Activated T-helper 1 cell treated with anti-CD3 and anti-CD28 coated beads, Interleukin-12 subunit alpha, Interleukin-12 subunit beta, Interleukin-2, Interleukin-4 antibody, amounts not matched to agents 30 ng/mL and 10 ng/mL and 1 ng/mL, durations not matched to agents 14 hours and 24 hours and 36 hours (primary cell): ENCODE results near the gene PLBD2. TPM values are rescaled to one million over a fixed set of nuclear protein-coding genes. Genes with fewer than 3 reads are reported as not detected.

Source experiments
- DNase-seq: peaks from one replicate; pipeline ENCODE4 v3.0.0; 2021; ENCODE audit warnings: low spot score
- H3K27ac Mint-ChIP-seq: one replicate; pipeline ENCODE4 v1.8.0; 2021; ENCODE audit warnings: mild to moderate bottlenecking, mixed read lengths
- H3K27me3 Mint-ChIP-seq: one replicate; pipeline ENCODE4 v1.8.0; 2022; ENCODE audit warnings: mild to moderate bottlenecking, moderate library complexity, mixed read lengths; ENCODE audit not compliant: insufficient read depth
- H3K36me3 Mint-ChIP-seq: one replicate; pipeline ENCODE4 v1.8.0; 2021; ENCODE audit warnings: low read depth, mixed read lengths
- H3K4me1 Mint-ChIP-seq: one replicate; pipeline ENCODE4 v1.8.0; 2021; ENCODE audit warnings: low read depth, mixed read lengths
- H3K4me3 Mint-ChIP-seq: one replicate; pipeline ENCODE4 v1.8.0; 2021; ENCODE audit warnings: mild to moderate bottlenecking, moderate library complexity, mixed read lengths
- H3K9me3 Mint-ChIP-seq: one replicate; pipeline ENCODE4 v1.8.0; 2021; ENCODE audit warnings: mixed read lengths
- intact Hi-C: fragments of 100-400 bp; cut with micrococcal nuclease; formaldehyde crosslinking; loops from one replicate; pipeline ENCODE4 v1.15.1; 2024
- total RNA-seq: library from RNA; stranded (reverse); gene quantifications from 2 replicates; pipeline ENCODE4 v1.2.3, GENCODE V29; 2022

Gene PLBD2
- total RNA-seq, 1 donor from 2014 or later: 16.3 TPM

DNA sequence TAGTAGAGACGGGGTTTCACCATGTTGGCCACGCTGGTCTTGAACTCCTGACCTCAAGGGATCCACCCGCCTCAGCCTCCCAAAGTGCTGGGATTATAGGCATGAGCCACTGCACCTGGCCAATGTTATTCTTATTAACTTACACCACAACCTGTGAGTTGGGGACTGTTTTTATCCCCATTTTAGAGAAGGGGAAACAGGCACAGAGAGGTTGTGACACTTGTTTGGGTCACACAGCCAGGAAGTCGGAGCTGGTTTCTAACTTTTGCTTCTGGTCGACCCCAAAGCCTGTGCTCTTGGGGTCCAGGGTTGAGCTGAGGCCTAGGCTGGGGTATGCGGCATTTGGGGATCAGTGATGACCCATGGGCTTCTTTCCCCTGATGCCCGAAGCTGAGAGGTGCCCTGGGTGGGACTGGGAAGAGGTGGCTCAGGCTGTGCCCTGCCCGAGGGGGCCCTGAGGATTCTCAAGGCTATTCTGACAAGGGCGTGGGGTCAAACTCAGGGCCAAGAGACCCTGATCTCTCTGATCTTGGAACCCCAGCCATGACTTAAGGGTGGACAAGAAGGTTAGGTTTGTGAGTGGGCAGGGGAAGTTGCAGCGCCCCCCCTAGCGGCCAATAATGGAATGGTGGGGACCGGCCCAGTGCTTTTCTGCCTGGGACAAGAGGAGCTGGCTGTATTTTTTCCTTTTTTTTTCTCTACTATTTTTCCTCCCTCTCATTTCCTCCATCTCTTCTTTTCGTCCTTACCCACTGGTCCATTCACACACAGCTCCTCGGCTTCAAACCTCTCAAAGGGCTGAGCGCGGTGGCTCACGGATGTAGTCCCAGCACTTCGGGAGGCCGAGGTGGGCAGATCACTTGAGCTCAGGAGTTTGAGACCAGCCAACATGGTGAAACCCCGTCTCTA lies 66.8 kb downstream of the PLBD2 start:
- Mint-ChIP-seq H3K27ac (no peak overlapping the region), H3K27me3 (peaks cover 1% of the 10 kb centered on the region), H3K36me3 (no peaks in the 10 kb centered on the region), H3K9me3 (no peaks in the 10 kb centered on the region), H3K4me1 (peaks cover 11% of the 10 kb centered on the region), H3K4me3 (no peak overlapping the region)
- intact Hi-C loops: loop anchor here (1.0 to 10.0 kb wide), 3 partner anchors 113 to 380 kb away; no protein-coding TSS in a partner anchor
- DNase-seq: peak; percentile 25

DNA sequence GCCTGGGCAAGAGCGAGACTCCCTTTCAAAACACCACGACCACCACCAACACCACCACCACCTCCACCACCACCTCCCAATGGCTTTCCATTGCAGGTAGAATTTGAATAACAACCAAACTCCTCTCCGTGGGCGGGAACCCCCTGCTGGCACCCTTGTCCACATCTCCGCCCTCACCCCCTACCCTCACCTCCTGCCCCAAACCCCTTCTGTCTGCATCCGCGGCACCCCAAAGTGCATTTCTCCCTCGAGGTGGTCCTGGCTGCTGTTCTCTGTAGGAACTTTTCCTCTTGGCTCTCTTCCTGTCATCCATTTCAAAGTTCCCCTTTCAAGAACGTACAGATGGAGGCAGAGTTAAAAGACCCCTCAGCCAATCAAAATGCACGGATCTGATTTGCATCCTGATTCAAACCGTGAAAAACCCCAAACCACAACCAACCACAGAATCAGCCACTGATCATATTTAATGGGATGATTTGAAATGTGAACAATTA lies 67.6 kb downstream of the PLBD2 start:
- Mint-ChIP-seq H3K4me3 (no peak overlapping the region), H3K27ac (no peak overlapping the region), H3K4me1 (peaks cover 11% of the 10 kb centered on the region), H3K36me3 (no peaks in the 10 kb centered on the region), H3K9me3 (no peaks in the 10 kb centered on the region), H3K27me3 (peaks cover 1% of the 10 kb centered on the region)
- DNase-seq: no peak
- intact Hi-C loops: loop anchor here (1.0 to 10.0 kb wide), 3 partner anchors 114 to 381 kb away; no protein-coding TSS in a partner anchor

DNA sequence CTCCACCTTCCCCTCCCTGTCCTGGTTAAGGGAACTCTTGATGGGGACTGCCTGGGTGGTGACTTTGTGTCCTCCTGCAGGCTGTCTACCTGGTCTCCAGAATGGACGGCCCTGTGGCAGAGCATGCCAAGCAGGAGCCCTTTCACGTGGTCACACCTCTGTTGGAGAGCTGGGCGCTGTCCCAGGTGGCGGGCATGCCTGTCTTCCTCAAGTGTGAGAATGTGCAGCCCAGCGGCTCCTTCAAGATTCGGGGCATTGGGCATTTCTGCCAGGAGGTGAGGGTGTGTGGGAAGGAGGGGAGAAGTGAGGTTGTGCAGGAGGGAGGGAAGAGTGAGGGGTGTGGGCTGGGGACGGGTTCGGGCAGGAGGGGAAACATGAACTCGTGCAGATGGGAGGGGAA lies 69.5 kb downstream of the PLBD2 start:
- Mint-ChIP-seq H3K36me3 (no peaks in the 10 kb centered on the region), H3K4me1 (no peaks in the 10 kb centered on the region), H3K4me3 (no peak overlapping the region), H3K27me3 (peaks cover 1% of the 10 kb centered on the region), H3K9me3 (no peaks in the 10 kb centered on the region), H3K27ac (no peak overlapping the region)
- DNase-seq: no peak
- intact Hi-C loops: loop anchor here (10.0 kb wide), 1 partner anchor 383 kb away; no protein-coding TSS in a partner anchor

DNA sequence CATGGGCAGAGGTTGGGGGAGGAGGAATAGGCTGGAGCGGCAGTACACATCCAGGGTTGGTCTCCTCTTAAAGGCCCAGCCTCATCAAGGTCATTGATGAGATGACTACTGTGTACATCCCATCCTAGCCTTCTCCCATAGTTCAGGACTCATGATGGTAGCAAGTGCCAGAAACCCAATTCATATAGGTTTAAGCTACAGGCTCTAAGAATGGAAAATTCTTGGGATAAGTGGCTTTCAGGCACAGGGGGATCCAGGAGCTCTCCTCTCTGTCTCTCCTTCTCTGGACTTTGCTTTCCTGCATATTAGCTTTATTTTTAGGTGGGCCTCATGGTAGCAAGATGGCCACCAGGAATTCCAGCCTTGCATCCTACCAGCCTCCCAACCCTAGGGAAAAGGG lies 70.1 kb downstream of the PLBD2 start:
- intact Hi-C loops: loop anchor here (10.0 kb wide), 1 partner anchor 384 kb away; no protein-coding TSS in a partner anchor
- Mint-ChIP-seq H3K4me3 (no peak overlapping the region), H3K36me3 (no peaks in the 10 kb centered on the region), H3K27me3 (peaks cover 1% of the 10 kb centered on the region), H3K9me3 (no peaks in the 10 kb centered on the region), H3K4me1 (no peaks in the 10 kb centered on the region), H3K27ac (no peak overlapping the region)
- DNase-seq: no peak

GRCh38 chr12:113432986-113433385 lies 74.6 kb downstream of the PLBD2 start:
- H3K4me3 Mint-ChIP-seq: no peak overlapping the region
- no peaks in the 10 kb centered on the region for H3K9me3 Mint-ChIP-seq
- H3K27me3 Mint-ChIP-seq: no peaks in the 10 kb centered on the region
- H3K27ac Mint-ChIP-seq: no peak overlapping the region
- H3K36me3 Mint-ChIP-seq: no peaks in the 10 kb centered on the region
- DNase-seq: no peak
- no peaks in the 10 kb centered on the region for H3K4me1 Mint-ChIP-seq
- intact Hi-C loops: no loop called here

DNA sequence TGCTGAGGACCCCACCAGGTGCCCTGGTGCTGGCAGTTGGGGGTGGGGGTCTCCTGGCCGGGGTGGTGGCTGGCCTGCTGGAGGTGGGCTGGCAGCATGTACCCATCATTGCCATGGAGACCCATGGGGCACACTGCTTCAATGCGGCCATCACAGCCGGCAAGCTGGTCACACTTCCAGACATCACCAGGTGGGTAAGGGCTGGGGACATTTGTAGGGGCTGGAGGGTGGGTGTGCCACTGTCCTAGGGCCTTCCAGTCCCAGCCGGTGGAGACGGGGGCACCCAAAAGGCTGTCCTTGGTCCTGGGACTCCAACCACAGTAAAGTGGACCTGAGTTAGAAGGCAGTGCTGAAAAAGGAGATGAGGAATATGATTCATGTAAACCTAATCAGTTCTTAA lies 77.0 kb downstream of the PLBD2 start:
- DNase-seq: no peak
- H3K4me1 Mint-ChIP-seq: no peaks in the 10 kb centered on the region

DNA sequence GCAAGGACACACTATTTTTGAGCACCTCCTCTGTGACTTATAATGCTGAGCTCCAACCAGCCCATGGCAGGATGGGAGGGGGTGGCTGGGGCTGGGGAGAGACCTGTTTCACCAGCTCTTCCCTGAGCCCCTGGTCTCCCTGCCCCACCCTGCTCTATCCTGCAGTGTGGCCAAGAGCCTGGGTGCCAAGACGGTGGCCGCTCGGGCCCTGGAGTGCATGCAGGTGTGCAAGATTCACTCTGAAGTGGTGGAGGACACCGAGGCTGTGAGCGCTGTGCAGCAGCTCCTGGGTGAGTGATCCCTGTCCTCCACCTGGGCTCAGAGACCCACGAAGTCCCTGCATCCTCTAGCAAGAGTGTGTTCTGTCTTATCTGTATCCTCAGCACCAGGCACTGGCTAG lies 78.2 kb downstream of the PLBD2 start:
- Mint-ChIP-seq H3K27ac (no peak overlapping the region), H3K36me3 (no peaks in the 10 kb centered on the region), H3K27me3 (no peaks in the 10 kb centered on the region), H3K9me3 (no peaks in the 10 kb centered on the region), H3K4me3 (no peak overlapping the region), H3K4me1 (no peaks in the 10 kb centered on the region)
- DNase-seq: no peak
- intact Hi-C loops: no loop called here

More for the DNA sequence above, 77.0 kb downstream of the PLBD2 start:
- Mint-ChIP-seq H3K36me3 (no peaks in the 10 kb centered on the region), H3K27me3 (no peaks in the 10 kb centered on the region), H3K4me3 (no peak overlapping the region), H3K9me3 (no peaks in the 10 kb centered on the region), H3K27ac (no peak overlapping the region)
- intact Hi-C loops: no loop called here

DNA sequence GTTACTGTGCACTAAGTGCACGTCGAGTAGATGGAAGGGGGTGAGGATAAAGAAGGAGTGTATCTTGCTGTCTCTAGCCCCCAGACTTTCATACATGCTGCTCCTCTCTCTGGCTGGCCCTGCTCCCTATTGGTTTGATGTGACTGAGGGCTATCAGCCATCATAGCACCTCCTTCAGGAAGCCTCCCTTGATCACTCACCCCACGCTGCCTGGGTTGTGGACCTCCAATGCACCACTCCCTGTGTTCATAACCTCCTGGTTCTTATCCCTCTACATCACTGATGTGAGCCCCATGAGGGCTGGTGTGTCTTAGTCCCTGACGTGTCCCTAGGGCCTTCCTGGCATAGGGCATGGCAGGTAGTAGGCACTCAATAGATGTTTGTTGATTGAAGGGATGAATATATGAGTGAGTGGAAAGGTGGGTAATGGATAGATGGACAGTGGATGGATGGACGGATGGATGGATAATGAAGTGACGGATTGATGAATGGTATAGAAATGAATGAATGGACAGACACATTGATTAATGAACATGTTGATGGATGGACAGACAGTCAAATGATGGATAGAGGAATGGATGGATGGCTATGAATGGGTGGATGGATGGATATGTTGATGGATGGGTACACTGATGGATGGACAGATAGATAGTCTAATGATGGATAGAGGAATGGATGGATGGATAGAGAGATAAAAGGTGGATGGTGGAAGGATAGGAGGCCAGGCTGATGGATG lies 78.8 kb downstream of the PLBD2 start:
- no peaks in the 10 kb centered on the region for H3K9me3 Mint-ChIP-seq

GRCh38 chr12:113437729-113438100 lies 79.3 kb downstream of the PLBD2 start:
- H3K4me1 Mint-ChIP-seq: no peaks in the 10 kb centered on the region
- no peak overlapping the region for H3K4me3 Mint-ChIP-seq
- no peak overlapping the region for H3K27ac Mint-ChIP-seq
- H3K36me3 Mint-ChIP-seq: no peaks in the 10 kb centered on the region
- no peaks in the 10 kb centered on the region for H3K9me3 Mint-ChIP-seq
- no peaks in the 10 kb centered on the region for H3K27me3 Mint-ChIP-seq
- DNase-seq: no peak
- intact Hi-C loops: no loop called here

More for the DNA sequence above, 78.8 kb downstream of the PLBD2 start:
- no peaks in the 10 kb centered on the region for H3K4me1 Mint-ChIP-seq
- H3K27ac Mint-ChIP-seq: no peak overlapping the region
- H3K36me3 Mint-ChIP-seq: no peaks in the 10 kb centered on the region
- DNase-seq: no peak
- H3K27me3 Mint-ChIP-seq: no peaks in the 10 kb centered on the region
- no peak overlapping the region for H3K4me3 Mint-ChIP-seq
- intact Hi-C loops: no loop called here

DNA sequence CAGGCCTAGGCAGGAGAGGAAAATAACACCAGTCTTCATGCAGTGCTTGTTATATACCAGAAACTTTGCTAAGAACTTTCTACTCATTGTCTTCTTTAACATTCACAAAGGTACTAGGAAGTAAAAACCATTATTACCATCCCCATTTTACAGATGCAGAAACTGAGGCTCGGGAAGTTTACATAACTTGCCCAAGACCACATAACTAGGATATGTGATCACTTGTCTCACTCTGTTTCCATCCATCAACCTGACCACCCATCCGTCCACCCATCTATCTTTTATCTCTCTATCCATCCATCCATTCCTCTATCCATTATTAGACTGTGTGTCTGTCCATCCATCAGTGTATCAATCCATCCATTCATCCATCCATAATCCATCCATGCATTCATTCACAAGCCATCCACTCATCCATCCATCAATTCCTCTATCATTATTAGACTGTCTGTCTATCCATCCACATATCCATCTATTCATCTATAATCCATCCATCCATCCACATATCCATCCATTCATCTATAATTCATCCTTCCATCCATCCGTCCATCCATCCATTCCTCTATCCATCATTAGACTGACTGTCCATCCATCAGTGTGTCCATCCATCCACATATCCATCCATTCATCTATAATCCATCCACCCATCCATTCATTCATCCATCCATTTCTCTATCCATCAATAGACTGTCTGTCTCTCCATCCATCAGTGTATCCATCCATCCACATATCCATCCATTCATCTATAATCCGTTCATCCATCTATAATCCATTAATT lies 80.3 kb downstream of the PLBD2 start:
- DNase-seq: no peak
- intact Hi-C loops: no loop called here
- Mint-ChIP-seq H3K27ac (no peak overlapping the region), H3K4me3 (no peak overlapping the region), H3K36me3 (no peaks in the 10 kb centered on the region), H3K9me3 (no peaks in the 10 kb centered on the region), H3K27me3 (no peaks in the 10 kb centered on the region), H3K4me1 (no peaks in the 10 kb centered on the region)

- Mint-ChIP-seq H3K27me3 (no peaks in the 10 kb centered on the region), H3K4me1 (no peaks in the 10 kb centered on the region), H3K36me3 (no peaks in the 10 kb centered on the region), H3K4me3 (no peak overlapping the region), H3K9me3 (no peaks in the 10 kb centered on the region), H3K27ac (no peak overlapping the region)
- no peak for DNase-seq
- intact Hi-C loops: no loop called here
Measured at GRCh38 chr12:113439301-113439597, 80.9 kb downstream of the PLBD2 start.

DNA sequence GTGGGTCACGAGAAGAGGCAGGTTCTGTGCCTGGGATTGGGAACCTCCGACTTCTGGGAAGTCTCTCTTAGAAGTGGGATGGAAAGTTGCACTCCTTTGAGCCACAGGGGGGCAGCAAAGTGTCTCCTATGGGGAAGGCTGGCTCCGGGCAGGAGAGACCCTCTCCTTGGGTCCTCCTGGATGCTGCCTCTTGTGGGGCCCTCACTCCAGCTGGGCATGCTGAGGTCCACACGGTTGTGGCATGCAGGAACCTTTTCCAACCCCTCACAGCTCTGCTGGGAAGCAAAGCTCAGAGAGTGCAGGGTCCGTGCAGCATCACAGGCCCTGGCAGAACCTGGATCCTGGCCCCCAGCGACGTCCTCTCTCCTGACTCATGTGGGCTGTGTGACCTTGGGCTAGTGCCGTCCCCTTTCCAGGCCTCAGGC lies 81.2 kb downstream of the PLBD2 start:
- no peak for DNase-seq
- H3K36me3 Mint-ChIP-seq: no peaks in the 10 kb centered on the region
- H3K27ac Mint-ChIP-seq: no peak overlapping the region
- H3K27me3 Mint-ChIP-seq: no peaks in the 10 kb centered on the region
- H3K9me3 Mint-ChIP-seq: no peaks in the 10 kb centered on the region
- intact Hi-C loops: no loop called here
- no peak overlapping the region for H3K4me3 Mint-ChIP-seq
- H3K4me1 Mint-ChIP-seq: no peaks in the 10 kb centered on the region
